Measurements from ENCODE around the gene EVL.

The EVL gene

DNA sequence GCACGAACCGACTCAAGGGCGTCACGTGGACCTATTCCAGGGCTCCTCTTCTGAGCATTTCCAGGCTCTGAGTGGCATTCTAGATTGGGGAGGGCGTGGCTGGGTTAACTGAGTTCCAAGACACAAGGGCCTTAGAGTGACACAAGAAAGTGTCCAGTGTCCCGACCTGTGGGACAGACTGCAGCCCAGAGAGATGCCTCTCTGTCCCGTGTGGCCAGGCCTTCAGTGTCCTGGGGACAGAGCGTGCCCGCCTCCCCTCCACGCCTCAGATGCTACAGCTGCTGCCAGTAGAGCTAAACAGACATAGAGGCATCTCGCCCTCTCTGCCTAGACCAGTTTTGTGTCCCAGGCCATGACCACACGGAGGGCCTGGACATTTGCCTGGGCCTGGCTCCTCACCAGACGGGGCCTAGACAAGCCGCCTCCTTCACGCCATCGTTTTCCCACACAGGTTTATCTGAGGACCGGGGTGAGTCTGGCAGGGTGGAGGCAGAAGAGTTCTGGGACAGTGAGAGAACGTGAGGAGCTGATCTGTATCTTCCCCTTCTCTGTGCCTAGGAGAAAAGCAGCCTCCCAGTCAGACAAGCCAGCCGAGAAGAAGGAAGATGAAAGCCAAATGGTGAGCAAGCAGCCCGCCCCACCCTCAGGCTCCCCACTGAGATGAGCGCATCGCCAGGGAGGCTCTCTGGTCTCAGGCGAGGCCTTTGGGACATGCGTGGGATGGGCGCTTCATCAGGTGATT is 67.1 kb downstream of the EVL start:
- no peak for DNase-seq (ENCODE audit: low read depth)
- TF ChIP-seq, protein P1, sequence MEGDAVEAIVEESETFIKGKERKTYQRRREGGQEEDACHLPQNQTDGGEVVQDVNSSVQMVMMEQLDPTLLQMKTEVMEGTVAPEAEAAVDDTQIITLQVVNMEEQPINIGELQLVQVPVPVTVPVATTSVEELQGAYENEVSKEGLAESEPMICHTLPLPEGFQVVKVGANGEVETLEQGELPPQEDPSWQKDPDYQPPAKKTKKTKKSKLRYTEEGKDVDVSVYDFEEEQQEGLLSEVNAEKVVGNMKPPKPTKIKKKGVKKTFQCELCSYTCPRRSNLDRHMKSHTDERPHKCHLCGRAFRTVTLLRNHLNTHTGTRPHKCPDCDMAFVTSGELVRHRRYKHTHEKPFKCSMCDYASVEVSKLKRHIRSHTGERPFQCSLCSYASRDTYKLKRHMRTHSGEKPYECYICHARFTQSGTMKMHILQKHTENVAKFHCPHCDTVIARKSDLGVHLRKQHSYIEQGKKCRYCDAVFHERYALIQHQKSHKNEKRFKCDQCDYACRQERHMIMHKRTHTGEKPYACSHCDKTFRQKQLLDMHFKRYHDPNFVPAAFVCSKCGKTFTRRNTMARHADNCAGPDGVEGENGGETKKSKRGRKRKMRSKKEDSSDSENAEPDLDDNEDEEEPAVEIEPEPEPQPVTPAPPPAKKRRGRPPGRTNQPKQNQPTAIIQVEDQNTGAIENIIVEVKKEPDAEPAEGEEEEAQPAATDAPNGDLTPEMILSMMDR (IDR thresholded peaks at IDR 0.05; ENCODE audit: insufficient read depth, low read depth, low read length, missing control alignments) = no peak
- H3K4me3 ChIP-seq (ENCODE audit: low read depth, low read length) = no peak overlapping the region

DNA sequence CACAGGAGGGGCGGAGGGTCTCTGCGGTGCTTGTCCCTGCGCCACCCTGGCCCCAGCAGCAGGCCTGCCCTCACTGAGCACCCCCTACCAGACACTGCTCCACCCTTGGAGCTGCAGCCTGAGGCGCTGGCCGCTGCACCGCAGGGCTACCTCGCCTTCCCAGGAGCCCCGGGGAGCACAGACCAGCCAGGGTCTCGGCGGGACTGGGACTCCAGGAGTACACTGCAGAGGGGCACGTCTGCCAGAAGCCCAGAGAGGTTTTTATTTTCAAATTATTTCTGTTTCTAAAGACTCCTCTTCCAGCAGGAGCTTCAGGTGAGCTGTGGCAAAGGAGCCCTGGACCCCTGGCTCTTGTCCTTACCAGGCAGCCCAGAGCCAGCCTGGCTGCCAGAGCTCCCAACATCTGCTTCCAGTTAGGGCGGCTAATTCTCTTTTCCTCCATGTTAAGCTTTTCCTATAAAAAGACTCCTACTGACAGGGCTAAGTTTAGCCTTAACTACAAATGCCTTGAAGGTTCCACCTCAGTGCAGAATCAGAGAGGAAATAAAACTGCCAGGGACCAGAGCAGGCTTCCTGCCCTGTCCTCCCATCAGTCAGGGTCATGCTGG is 67.8 kb downstream of the EVL start:
- no peak for DNase-seq (ENCODE audit: low read depth)
- TF ChIP-seq, protein P1 (IDR thresholded peaks at IDR 0.05; ENCODE audit: insufficient read depth, low read depth, low read length, missing control alignments) = no peak
- H3K4me3 ChIP-seq (ENCODE audit: low read depth, low read length) = no peak overlapping the region

DNA sequence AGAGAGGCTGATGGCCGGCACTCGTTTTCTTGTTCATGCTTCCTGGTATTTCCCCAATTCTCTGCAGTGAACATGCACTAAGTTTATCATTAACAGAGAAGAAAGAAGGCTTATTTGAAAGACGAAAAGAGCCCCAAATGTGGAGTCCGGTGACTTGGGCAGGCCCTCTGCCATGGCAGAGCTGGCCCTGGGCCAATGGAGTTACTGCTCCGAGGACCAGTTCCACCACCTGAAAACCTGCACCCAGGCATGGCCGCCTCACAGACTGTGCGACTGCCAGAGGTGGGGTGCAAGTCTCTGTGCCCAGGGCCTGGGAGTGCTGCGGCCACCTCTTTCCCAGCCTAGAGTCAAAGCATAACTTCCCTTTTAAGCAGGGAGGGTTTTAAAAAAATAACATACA is 69.4 kb downstream of the EVL start:
- TF ChIP-seq, protein P1 (IDR thresholded peaks at IDR 0.05; ENCODE audit: insufficient read depth, low read depth, low read length, missing control alignments) = no peak
- DNase-seq (ENCODE audit: low read depth) = no peak
- H3K4me3 ChIP-seq (ENCODE audit: low read depth, low read length) = no peak overlapping the region

DNA sequence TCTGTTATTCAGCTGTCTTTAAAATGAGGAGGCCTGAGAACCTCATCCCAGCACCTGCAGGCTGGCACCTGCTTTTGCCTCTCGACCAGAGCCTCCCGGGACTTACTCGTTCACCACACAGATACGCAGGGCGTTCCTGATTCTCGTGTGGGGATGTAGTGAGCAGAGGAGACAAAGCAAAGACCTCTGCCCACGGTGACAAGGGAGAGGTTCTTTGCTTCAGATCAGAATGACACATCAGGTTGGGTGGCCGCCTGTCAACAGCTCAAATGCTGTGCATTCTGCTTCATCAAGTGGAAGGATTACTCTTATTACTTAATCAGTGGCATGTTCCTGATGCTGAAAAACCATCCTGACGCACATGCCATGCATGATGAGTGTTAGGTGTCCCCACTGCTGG is 69.9 kb downstream of the EVL start:
- no peak overlapping the region for H3K4me3 ChIP-seq (ENCODE audit: low read depth, low read length)
- DNase-seq (ENCODE audit: low read depth) = no peak
- TF ChIP-seq, protein P1 (IDR thresholded peaks at IDR 0.05; ENCODE audit: insufficient read depth, low read depth, low read length, missing control alignments) = no peak

DNA sequence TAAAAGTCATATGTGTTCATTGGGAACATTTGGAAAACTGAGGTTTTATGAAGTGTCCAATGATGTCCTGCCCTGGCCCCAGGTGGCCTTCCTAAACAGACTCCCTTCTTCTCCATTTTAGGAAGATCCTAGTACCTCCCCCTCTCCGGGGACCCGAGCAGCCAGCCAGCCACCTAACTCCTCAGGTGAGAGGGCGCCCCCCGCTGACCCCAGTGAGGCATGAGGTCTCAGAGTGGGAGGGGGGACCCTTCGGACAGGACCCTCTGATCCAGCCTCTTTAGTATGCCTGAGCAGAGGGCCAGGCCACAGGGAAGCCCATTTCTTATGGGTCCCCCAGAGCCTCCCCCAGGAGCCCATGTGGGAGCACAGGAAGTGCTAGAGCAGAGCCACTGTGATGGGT is 70.6 kb downstream of the EVL start:
- DNase-seq (ENCODE audit: low read depth) = no peak
- H3K4me3 ChIP-seq (ENCODE audit: low read depth, low read length) = no peak overlapping the region
- TF ChIP-seq, protein P1 (IDR thresholded peaks at IDR 0.05; ENCODE audit: insufficient read depth, low read depth, low read length, missing control alignments) = no peak

DNA sequence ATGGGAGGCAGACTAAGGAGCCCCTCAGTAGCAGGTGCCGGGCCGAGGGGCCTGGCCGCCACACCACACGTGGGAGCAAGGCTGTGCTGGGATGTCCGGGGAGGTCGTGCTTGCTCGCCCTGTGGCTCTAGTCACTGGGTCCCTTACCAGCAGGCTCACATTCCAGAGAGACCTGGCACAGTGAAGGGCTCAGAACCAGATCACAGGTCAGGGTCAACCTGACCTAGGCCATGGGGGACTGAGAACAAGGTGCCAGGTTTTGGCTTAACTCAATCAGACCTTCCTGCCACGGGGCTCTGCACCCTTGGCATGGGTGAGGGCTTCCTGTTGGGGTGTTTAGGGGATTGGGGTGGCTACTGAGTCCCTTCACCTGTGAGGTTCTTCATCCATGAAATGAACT is 72.0 kb downstream of the EVL start:
- TF ChIP-seq, protein P1 (IDR thresholded peaks at IDR 0.05; ENCODE audit: insufficient read depth, low read depth, low read length, missing control alignments) = no peak
- DNase-seq (ENCODE audit: low read depth) = no peak
- H3K4me3 ChIP-seq (ENCODE audit: low read depth, low read length) = no peak overlapping the region
